Measurements from ENCODE around the gene TSPAN17.

The TSPAN17 gene

DNA sequence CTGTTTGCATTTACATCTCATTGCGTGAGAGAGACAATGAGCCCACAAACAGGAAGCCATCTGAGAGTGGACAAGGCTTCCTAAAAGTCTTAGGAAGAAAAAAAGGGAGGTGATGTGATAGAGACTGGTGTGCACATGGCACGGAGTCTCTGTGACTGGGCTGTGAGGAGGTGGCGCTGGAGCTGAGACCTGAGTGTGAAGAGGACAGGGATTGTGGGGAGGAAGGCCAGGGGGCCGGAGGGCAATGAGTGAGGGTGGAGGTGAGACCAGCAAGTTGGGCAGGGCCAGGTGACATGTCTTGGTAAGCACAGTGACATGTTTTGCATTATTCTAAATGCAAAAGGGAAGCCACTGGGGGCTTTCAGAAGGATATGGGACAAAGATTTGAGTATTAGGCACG, 45.0 kb downstream of the TSPAN17 start:
- H3K4me3 ChIP-seq (ENCODE audit: low read depth, low read length): no peak overlapping the region
- TF ChIP-seq, protein P1, sequence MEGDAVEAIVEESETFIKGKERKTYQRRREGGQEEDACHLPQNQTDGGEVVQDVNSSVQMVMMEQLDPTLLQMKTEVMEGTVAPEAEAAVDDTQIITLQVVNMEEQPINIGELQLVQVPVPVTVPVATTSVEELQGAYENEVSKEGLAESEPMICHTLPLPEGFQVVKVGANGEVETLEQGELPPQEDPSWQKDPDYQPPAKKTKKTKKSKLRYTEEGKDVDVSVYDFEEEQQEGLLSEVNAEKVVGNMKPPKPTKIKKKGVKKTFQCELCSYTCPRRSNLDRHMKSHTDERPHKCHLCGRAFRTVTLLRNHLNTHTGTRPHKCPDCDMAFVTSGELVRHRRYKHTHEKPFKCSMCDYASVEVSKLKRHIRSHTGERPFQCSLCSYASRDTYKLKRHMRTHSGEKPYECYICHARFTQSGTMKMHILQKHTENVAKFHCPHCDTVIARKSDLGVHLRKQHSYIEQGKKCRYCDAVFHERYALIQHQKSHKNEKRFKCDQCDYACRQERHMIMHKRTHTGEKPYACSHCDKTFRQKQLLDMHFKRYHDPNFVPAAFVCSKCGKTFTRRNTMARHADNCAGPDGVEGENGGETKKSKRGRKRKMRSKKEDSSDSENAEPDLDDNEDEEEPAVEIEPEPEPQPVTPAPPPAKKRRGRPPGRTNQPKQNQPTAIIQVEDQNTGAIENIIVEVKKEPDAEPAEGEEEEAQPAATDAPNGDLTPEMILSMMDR (IDR thresholded peaks at IDR 0.05; ENCODE audit: borderline replicate concordance, insufficient read depth, low read depth, low read length): no peak

DNA sequence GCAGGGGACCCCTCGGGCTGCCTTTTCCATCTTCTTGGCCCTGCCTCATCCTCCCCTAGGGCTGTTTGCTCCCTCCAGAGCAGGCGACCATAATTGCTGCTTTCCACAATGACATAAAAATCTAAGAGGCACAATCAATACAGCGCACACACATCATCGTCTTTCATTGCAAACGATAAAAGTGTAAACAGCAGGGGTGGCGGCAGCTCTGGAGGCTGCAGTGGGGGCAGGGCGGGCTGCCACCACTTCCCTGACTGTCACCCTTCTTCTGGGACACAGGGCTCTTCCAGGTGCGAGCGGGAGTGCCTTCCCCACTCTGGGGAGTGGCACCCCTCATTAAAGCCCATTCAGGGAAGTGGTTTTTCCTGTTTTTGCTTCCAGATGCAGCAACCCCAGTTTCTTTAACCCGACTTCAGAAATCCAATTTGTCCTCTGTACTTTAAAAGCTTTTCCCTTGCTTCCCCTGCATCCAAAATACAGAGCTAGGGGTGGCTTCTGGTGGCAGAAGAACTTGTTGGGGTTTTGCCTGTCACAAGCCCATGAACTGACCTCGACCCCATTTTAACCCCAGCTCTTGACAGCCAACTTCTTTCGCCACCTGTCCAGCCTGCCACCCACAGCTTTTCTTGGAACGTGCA, 45.7 kb downstream of the TSPAN17 start:
- TF ChIP-seq, protein P1 (IDR thresholded peaks at IDR 0.05; ENCODE audit: borderline replicate concordance, insufficient read depth, low read depth, low read length): no peak
- no peak overlapping the region for H3K4me3 ChIP-seq (ENCODE audit: low read depth, low read length)

DNA sequence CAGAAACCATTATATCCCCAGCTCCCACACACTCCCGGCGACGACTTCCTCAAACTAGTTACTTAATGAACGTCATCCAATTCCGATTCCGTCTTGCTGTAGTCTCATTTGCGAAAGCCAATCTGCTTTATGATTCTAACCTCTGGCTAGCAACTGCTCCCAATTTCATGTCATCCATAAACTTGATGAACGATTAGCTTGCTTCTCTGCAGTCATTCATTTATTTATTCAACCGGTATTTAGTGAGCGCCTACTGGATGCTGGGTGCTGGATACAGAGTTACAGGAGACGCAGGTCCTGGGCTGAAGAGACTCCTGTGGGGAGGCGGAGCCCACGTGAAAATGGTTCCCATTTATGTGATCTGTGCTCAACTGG, 46.2 kb downstream of the TSPAN17 start:
- TF ChIP-seq, protein P1 (IDR thresholded peaks at IDR 0.05; ENCODE audit: borderline replicate concordance, insufficient read depth, low read depth, low read length): no peak

DNA sequence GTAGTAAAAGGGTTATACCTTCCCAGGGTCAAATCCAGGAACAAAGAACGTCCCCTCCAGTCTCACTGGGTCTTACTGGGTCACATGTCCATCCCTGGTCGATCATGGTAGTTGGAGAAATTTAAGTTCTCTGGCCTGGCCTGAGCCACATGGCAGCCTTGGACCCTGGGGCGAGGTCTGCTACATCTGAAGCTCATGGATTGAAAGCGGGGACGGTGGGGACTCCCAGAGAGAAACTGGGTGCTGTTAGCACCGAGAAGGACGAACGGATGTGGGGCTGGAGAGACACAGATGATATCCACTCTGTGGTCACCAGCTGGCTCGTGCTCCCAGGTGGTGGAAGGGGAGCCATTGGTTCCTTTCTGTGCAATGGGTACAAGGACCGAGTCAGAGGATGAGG, 46.9 kb downstream of the TSPAN17 start:
- TF ChIP-seq, protein P1 (IDR thresholded peaks at IDR 0.05; ENCODE audit: borderline replicate concordance, insufficient read depth, low read depth, low read length): no peak
- H3K4me3 ChIP-seq (ENCODE audit: low read depth, low read length): no peak overlapping the region

More for the DNA sequence above, 46.2 kb downstream of the TSPAN17 start:
- H3K4me3 ChIP-seq (ENCODE audit: low read depth, low read length): no peak overlapping the region

DNA sequence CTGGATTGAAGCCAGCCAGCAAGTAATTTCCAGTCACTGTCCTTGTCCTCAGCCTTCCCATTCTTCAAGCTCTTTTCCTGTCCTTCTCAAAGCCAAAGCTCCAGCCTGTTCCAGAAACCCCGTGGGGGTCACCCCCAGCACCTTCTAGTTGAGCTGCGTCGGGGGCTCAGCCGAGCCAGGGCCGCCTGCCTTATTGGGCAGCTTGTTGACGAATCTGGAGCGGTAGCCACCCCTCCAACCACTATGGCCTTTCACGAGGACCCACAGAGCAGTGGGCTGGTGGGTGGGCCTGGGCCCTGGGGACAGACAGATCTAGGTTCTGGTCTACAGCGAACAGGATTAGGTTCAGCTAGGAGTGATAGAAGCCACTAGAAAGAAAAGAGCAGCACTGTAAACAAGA, 47.3 kb downstream of the TSPAN17 start:
- TF ChIP-seq, protein P1 (IDR thresholded peaks at IDR 0.05; ENCODE audit: borderline replicate concordance, insufficient read depth, low read depth, low read length): no peak
- H3K4me3 ChIP-seq (ENCODE audit: low read depth, low read length): no peak overlapping the region

DNA sequence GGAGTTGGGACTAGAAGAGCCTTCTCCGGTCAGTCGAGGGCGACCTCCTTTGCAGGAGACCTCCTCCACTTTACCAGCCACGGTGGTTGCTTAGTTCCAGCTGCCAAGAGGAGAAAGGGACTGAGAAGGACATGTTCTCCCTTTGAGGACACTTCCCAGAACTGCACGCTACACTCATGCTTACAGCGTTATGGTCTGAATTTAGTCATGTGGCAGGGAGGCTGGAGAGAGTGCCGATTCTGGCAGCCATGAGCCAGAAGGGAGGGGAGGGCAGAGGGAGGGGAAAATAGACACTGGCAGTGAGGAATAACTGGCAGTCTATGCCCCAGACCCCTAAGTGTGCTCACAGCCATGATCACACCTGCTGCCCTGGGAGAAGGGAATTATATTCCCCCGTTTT, 47.8 kb downstream of the TSPAN17 start:
- TF ChIP-seq, protein P1 (IDR thresholded peaks at IDR 0.05; ENCODE audit: borderline replicate concordance, insufficient read depth, low read depth, low read length): no peak
- no peak overlapping the region for H3K4me3 ChIP-seq (ENCODE audit: low read depth, low read length)

DNA sequence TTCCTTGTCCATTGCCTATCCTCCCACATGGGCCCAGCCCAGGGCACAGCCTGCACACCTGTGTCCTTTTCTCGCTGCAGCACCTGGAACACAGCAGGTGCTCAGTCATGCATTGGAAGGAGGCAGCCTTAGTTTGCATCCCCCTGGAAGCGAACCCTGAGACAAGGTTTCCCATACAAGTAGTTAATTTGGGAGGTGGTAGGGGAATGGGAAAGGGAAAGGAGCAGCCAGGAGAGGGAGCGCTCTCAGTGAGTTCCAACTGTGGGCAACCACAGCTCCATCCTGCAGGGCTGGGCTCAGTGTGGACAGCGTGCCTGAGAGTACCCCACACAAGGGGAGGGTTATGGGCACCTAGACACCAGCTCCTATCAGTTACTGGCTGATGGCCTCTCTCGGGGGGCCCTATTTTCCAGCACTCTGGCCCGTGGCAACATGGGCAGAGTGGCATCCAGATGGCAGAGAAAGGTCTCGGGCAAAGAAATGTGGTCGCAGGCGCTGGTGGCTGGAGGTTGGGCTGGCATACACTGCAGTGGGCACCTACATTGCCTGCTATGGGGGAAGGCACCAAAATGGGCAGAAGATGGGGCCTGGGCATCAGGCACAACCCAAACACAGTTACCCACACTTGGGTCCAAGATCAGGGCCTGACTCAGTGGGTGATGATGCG, 50.1 kb downstream of the TSPAN17 start:
- no peak overlapping the region for H3K4me3 ChIP-seq (ENCODE audit: low read depth, low read length)
- TF ChIP-seq, protein P1 (IDR thresholded peaks at IDR 0.05; ENCODE audit: borderline replicate concordance, insufficient read depth, low read depth, low read length): no peak
